Measurements from ENCODE around the gene ARF1. TPM values are rescaled to one million over a fixed set of nuclear protein-coding genes. Genes with fewer than 3 reads are reported as not detected.

Gene ARF1
- total and polyA plus RNA-seq, 2 of the 8 experiments (the other 6 are each of a cell fraction or from before 2014, with no cell fraction given), result 265 to 471 TPM

DNA sequence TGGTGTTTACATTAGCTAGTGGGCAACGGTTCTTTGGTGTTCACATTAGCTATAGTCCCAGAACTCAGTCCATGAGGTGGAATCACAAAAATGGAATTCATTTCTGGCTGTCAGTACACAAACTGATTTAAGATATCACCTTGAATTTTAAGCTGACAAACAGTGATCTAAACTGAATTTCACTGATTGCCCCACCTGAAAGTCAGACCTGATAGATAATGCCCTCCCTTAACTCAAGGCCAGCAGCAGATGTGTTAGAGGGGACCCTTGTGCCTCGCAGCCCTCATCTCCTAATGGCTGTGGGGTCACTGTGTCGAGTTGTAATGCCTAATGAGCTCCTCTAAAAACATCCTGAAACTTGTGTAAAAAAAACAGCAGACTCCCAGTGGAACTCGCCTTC, 8.6 kb downstream of the ARF1 start:
- Histone ChIP-seq H3K27ac (ENCODE audit: low read depth, low read length) (no peak overlapping the region), H3K23ac (ENCODE audit: insufficient read length) (no peak overlapping the region), H2AK5ac (ENCODE audit: low read depth, low read length) (no peak overlapping the region), H3K4me2 (ENCODE audit: insufficient read depth in 1 of 2, low read depth in 2 of 2, low read length in 2 of 2) (no peak overlapping the region), H3K14ac (ENCODE audit: insufficient read length) (no peak overlapping the region), H3K79me1 (ENCODE audit: low read depth, low read length) (peaks cover 50% of the 10 kb centered on the region), H4K20me1 (replicated peaks in 1 of 2; ENCODE audit: control insufficient read depth in 1 of 2, insufficient read depth in 2 of 2, low read length in 2 of 2) (peaks cover 52 to 73% of the 10 kb centered on the region in 2 experiments), H2BK20ac (ENCODE audit: low read length) (no peak overlapping the region), H4K8ac (ENCODE audit: extremely low read depth, insufficient read depth, low read length) (no peak overlapping the region), H2BK12ac (ENCODE audit: low read depth, low read length) (no peak overlapping the region), H2BK15ac (ENCODE audit: low read length) (no peak overlapping the region), H2BK120ac (replicated peaks; ENCODE audit: low read depth, low read length) (no peak overlapping the region), H3K9me3 (ENCODE audit: insufficient read depth in 2 of 2, low read depth in 1 of 2, low read length in 1 of 2) (peaks cover 3 to 5% of the 10 kb centered on the region in 2 experiments; a peak in 3 of 4 replicates), H3K27me3 (replicated peaks in 1 of 4; ENCODE audit: control insufficient read depth in 3 of 4, extremely low read depth in 1 of 4, insufficient read depth in 3 of 4, low read length in 3 of 4) (no peaks in the 10 kb centered on the region), H3K9ac (replicated peaks in 1 of 4; ENCODE audit: extremely low read depth in 1 of 4, low read depth in 3 of 4, low read length in 3 of 4) (no peak overlapping the region), H3K23me2 (ENCODE audit: low read depth, low read length) (no peaks in the 10 kb centered on the region), H3K36me3 (ENCODE audit: control insufficient read depth in 2 of 4, insufficient read depth in 4 of 4, low read length in 3 of 4) (no peaks in the 10 kb centered on the region), H2BK5ac (ENCODE audit: low read depth, low read length) (no peak overlapping the region), H4K91ac (replicated peaks; ENCODE audit: insufficient read length, low read length) (no peak overlapping the region), H3K56ac (replicated peaks; ENCODE audit: insufficient read length, low read depth, low read length) (no peak overlapping the region), H3K4me3 (ENCODE audit: extremely low read depth in 1 of 4, insufficient read depth in 2 of 4, low read depth in 3 of 4, low read length in 4 of 4) (no peak overlapping the region), H4K5ac (ENCODE audit: insufficient read length, low read depth, low read length) (no peak overlapping the region), H2AFZ (ENCODE audit: low read length) (no peak overlapping the region), H3K18ac (ENCODE audit: extremely low read depth, low read length) (no peak overlapping the region), H3K4me1 (replicated peaks in 1 of 4; ENCODE audit: control insufficient read depth in 3 of 4, insufficient read depth in 4 of 4, low read length in 3 of 4) (peaks cover 0 to 3% (median 0%) of the 10 kb centered on the region in 4 experiments; a peak in 3 of 7 replicates), H3K79me2 (ENCODE audit: control insufficient read depth in 1 of 2, insufficient read depth in 2 of 2, low read length in 2 of 2) (peaks cover 78 to 100% of the 10 kb centered on the region in 2 experiments), H3K4ac (replicated peaks; ENCODE audit: insufficient read length, low read depth, low read length) (no peak overlapping the region)
- DNase-seq (ENCODE audit: low read depth in 1 of 2, low spot score in 2 of 2) (no peak), FAIRE-seq (no peak)
- POLR2A ChIA-PET (ENCODE audit: partially characterized antibody), result interaction anchor here (1.3 to 7.1 kb wide), 2 partner anchors 9 kb away, joined by 5 to 53 read pairs; partner anchors contain the start of gene ARF1
- WGBS, 2 experiments (ENCODE audit: extremely low coverage in 1 of 2, insufficient coverage in 1 of 2, insufficient read length in 1 of 2, insufficient replicate concordance in 2 of 2, low coverage in 1 of 2, low lambda C conversion rate in 2 of 2, missing lambda C conversion rate in 1 of 2), result 94% methylated on average over 4 of the region's 4 CpGs; no CpG with 5 or more reads in 1 of the 2 experiments
- CTCF ChIA-PET (ENCODE audit: partially characterized antibody), result interaction anchor here (0.6 to 2.9 kb wide), 7 partner anchors 10 to 381 kb away, joined by 3 to 14 read pairs (median 4); no protein-coding TSS in a partner anchor
- TF ChIP-seq, protein P1, sequence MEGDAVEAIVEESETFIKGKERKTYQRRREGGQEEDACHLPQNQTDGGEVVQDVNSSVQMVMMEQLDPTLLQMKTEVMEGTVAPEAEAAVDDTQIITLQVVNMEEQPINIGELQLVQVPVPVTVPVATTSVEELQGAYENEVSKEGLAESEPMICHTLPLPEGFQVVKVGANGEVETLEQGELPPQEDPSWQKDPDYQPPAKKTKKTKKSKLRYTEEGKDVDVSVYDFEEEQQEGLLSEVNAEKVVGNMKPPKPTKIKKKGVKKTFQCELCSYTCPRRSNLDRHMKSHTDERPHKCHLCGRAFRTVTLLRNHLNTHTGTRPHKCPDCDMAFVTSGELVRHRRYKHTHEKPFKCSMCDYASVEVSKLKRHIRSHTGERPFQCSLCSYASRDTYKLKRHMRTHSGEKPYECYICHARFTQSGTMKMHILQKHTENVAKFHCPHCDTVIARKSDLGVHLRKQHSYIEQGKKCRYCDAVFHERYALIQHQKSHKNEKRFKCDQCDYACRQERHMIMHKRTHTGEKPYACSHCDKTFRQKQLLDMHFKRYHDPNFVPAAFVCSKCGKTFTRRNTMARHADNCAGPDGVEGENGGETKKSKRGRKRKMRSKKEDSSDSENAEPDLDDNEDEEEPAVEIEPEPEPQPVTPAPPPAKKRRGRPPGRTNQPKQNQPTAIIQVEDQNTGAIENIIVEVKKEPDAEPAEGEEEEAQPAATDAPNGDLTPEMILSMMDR (IDR thresholded peaks at IDR 0.05; ENCODE audit: control extremely low read depth in 1 of 3, insufficient read depth in 1 of 3, low read depth in 1 of 3, low read length in 3 of 3), result no peak
- TF ChIP-seq, protein P2, sequence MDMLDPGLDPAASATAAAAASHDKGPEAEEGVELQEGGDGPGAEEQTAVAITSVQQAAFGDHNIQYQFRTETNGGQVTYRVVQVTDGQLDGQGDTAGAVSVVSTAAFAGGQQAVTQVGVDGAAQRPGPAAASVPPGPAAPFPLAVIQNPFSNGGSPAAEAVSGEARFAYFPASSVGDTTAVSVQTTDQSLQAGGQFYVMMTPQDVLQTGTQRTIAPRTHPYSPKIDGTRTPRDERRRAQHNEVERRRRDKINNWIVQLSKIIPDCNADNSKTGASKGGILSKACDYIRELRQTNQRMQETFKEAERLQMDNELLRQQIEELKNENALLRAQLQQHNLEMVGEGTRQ (IDR thresholded peaks at IDR 0.05; ENCODE audit: low read length), result no peak
- TF ChIP-seq POLR2A (IDR thresholded peaks at IDR 0.05; ENCODE audit: control extremely low read depth in 1 of 2, low read depth in 2 of 2, low read length in 2 of 2), result peak in 1 of 2 experiments; percentile 34; a peak in 1 of 3 replicates
